ENCODE data around the gene RPP25L. TPM values are rescaled to one million over a fixed set of nuclear protein-coding genes. Genes with fewer than 3 reads are reported as not detected.
A peak's percentile ranks its signal among the peaks of the same experiment; 100 is the strongest.

Gene RPP25L
- total RNA-seq = 10 to 100 TPM; 17.0 to 39.0 (median 26.6) TPM

DNA sequence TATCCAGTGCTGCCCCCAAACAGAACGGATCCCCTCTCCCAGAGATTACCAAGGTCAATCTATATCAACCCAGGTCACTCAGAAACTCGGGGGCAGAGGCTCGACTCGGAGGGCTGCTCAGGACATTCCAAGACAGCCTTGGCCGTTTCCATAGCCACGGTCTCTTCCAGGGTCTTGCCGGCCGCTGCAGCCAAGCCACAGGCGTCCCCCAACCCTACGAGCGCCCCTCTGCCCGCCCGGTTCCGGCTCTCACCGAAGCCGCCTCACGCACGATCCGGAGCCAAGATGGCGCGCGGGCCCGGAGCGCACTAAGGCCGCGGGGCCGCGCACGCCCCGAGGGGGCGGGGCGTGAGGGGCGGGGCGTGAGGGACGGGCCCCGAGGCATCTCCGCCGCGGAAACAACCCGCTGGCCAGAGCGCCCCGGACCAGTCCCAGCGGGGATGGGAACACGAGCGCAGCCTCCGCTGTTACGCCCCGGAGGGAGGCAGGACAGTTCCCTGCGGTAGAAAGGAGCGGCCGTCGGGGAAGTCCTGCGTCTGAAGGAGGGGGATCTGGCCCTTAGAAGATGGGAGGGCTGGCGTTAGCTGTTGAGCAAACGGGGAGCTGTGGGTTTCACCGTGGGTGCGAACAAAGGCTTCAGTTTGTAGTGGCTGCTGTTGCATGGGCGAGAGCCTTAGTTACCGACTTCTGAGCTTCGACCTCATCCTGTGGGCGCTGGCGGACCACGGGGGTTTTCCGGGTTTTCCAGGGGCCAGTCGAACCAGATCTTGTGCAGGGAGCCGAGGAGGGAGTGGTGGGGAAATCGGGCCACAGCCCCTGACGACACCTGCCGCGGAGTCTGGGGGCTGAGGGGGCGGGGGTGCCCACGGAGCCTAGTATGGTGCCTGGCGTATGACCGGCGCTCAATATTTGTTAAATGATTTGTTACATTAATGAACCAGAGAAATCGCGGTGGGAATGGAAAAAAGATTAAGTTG is at the start of gene RPP25L:
Gene RPP25L (minus strand): TSS at position 287 of the 977 bp plus-strand sequence. CDS start 801 bp downstream, outside the sequence.
- H3K4me3 ChIP-seq (ENCODE audit: low read depth, poor library complexity, severe bottlenecking) = peak within 1 kb of the TSS; percentile 43
- TF ChIP-seq, protein P1, sequence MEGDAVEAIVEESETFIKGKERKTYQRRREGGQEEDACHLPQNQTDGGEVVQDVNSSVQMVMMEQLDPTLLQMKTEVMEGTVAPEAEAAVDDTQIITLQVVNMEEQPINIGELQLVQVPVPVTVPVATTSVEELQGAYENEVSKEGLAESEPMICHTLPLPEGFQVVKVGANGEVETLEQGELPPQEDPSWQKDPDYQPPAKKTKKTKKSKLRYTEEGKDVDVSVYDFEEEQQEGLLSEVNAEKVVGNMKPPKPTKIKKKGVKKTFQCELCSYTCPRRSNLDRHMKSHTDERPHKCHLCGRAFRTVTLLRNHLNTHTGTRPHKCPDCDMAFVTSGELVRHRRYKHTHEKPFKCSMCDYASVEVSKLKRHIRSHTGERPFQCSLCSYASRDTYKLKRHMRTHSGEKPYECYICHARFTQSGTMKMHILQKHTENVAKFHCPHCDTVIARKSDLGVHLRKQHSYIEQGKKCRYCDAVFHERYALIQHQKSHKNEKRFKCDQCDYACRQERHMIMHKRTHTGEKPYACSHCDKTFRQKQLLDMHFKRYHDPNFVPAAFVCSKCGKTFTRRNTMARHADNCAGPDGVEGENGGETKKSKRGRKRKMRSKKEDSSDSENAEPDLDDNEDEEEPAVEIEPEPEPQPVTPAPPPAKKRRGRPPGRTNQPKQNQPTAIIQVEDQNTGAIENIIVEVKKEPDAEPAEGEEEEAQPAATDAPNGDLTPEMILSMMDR (IDR thresholded peaks at IDR 0.05) = no peak
- TF ChIP-seq POLR2A (IDR thresholded peaks at IDR 0.05) = peak in 1 of 2 donors; percentile 24
- DNase-seq (ENCODE audit: low spot score in 2 of 2) = peak; percentile 78 to 95
- WGBS, 2 donors = 1% methylated on average over 39 to 74 of the region's 77 CpGs
- intact Hi-C loops (cut with DNase I; ENCODE audit: low total_unique reads) = no loop called here

DNA sequence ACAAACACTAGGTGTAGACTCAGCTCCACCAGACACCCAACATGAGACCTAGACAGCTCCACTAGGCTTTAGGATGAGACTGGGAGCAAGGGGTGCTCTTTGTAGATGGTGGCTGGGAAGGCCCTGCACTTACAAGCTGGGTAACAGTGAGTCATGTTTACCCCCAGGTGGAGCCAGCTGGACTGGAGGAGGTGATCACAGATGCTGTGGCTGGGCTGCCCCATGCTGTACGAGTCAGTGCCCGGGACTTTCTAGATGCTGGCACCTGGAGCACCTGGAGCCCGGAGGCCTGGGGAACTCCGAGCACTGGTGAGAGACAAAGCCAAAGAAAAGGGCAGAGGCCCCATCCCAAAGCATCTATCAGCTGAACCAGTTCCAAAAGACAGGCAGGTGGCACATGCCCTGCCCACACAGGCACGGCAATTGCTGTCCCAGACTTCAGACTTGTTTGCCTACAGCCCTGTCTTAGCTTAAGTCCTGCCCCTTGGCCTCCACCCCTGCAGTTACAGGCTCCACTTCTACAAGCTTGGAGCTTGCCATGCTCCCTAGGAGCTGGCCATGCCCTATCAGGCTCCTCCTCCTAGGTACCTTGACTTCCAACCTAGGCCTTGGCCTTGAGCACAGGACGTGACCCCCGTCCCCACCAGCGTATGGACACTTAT is 47.8 kb upstream of the RPP25L start:
- no peak for DNase-seq (ENCODE audit: low spot score in 2 of 2)
- intact Hi-C loops (cut with DNase I; ENCODE audit: low total_unique reads) = no loop called here
- TF ChIP-seq, protein P1 (IDR thresholded peaks at IDR 0.05) = no peak
- no peak for TF ChIP-seq POLR2A (IDR thresholded peaks at IDR 0.05)
- H3K4me3 ChIP-seq (ENCODE audit: low read depth, poor library complexity, severe bottlenecking) = no peak overlapping the region
- 63 to 73% methylated on average over 5 to 8 of the region's 8 CpGs for WGBS, 2 donors

DNA sequence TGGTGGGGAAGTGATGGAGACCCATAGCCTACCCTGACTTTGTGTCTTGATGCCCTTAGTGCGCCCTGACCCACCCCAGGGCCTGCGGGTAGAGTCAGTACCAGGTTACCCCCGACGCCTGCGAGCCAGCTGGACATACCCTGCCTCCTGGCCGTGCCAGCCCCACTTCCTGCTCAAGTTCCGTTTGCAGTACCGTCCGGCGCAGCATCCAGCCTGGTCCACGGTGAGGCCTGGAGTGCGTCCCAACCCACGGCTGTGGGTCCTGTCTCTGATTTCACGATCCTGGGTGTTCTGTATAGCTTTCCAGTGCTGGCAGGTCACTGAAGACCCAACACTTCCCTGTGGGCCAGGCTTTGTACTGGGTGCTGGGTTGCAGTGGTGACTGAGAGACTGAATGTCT is 46.6 kb upstream of the RPP25L start:
- H3K4me3 ChIP-seq (ENCODE audit: low read depth, poor library complexity, severe bottlenecking) = no peak overlapping the region
- intact Hi-C loops (cut with DNase I; ENCODE audit: low total_unique reads) = no loop called here
- DNase-seq (ENCODE audit: low spot score in 2 of 2) = no peak
- 76 to 91% methylated on average over 14 of the region's 14 CpGs for WGBS, 2 donors
- TF ChIP-seq, protein P1 (IDR thresholded peaks at IDR 0.05) = no peak
- no peak for TF ChIP-seq POLR2A (IDR thresholded peaks at IDR 0.05)

DNA sequence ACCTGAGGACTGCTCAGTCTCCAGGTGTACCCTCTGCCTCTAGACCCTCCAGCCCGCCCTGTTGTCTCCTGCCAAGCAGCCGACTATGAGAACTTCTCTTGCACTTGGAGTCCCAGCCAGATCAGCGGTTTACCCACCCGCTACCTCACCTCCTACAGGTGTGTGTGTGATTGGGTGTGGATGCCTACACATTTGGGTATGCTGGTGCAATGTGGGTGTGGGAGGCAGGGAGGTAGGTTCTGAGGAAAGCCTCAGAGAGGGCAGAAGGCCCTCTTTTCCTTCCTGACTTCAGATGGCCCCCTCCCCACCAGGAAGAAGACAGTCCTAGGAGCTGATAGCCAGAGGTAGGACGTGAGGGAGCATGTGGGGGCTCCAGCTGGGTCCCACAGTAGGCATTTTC is 45.1 kb upstream of the RPP25L start:
- 66 to 72% methylated on average over 4 to 5 of the region's 5 CpGs for WGBS, 2 donors
- intact Hi-C loops (cut with DNase I; ENCODE audit: low total_unique reads) = no loop called here
- no peak overlapping the region for H3K4me3 ChIP-seq (ENCODE audit: low read depth, poor library complexity, severe bottlenecking)
- no peak for TF ChIP-seq POLR2A (IDR thresholded peaks at IDR 0.05)
- TF ChIP-seq, protein P1 (IDR thresholded peaks at IDR 0.05) = no peak
- DNase-seq (ENCODE audit: low spot score in 2 of 2) = no peak

- 58 to 66% methylated on average over 5 of the region's 5 CpGs for WGBS, 2 donors
- intact Hi-C loops (cut with DNase I; ENCODE audit: low total_unique reads) = no loop called here
- TF ChIP-seq, protein P1 (IDR thresholded peaks at IDR 0.05) = no peak
- TF ChIP-seq POLR2A (IDR thresholded peaks at IDR 0.05) = no peak
- DNase-seq (ENCODE audit: low spot score in 2 of 2) = no peak
- no peak overlapping the region for H3K4me3 ChIP-seq (ENCODE audit: low read depth, poor library complexity, severe bottlenecking)
These were observed 43.5 kb upstream of the RPP25L start for GRCh38 chr9:34655394-34655793.
